Measurements from ENCODE around the gene AFP. TPM values are rescaled to one million over a fixed set of nuclear protein-coding genes. Genes with fewer than 3 reads are reported as not detected.

AFP gene
- total RNA-seq, 4 donors from 2014 or later = not detected

GRCh38 chr4:73470728-73471127 is 34.7 kb downstream of the AFP start:
- H3K4me1 ChIP-seq = no peaks in the 10 kb centered on the region
- TF ChIP-seq CTCF (IDR thresholded peaks at IDR 0.05) (no peak), POLR2A (IDR thresholded peaks at IDR 0.05) (no peak)
- no peak overlapping the region for H3K4me3 ChIP-seq

GRCh38 chr4:73477176-73477575 is 41.2 kb downstream of the AFP start:
- no peak for DNase-seq
- H3K4me3 ChIP-seq = no peak overlapping the region
- H3K27me3 ChIP-seq = no peaks in the 10 kb centered on the region
- no peak for TF ChIP-seq CTCF (IDR thresholded peaks at IDR 0.05)
- no peak for TF ChIP-seq POLR2A (IDR thresholded peaks at IDR 0.05)
- peaks cover 0 to 6% (median 0%) of the 10 kb centered on the region in 4 donors for H3K9me3 ChIP-seq
- no peak overlapping the region for H3K27ac ChIP-seq
- H3K36me3 ChIP-seq = no peaks in the 10 kb centered on the region
- H3K4me1 ChIP-seq = no peaks in the 10 kb centered on the region

More at GRCh38 chr4:73470728-73471127, 34.7 kb downstream of the AFP start:
- peaks cover 0 to 6% (median 0%) of the 10 kb centered on the region in 4 donors for H3K9me3 ChIP-seq
- no peaks in the 10 kb centered on the region for H3K36me3 ChIP-seq
- DNase-seq = no peak
- H3K27me3 ChIP-seq = no peaks in the 10 kb centered on the region
- H3K27ac ChIP-seq = no peak overlapping the region

- no peak for DNase-seq
- TF ChIP-seq CTCF (IDR thresholded peaks at IDR 0.05) (no peak), POLR2A (IDR thresholded peaks at IDR 0.05) (no peak)
- H3K9me3 ChIP-seq = peaks cover 0 to 6% (median 0%) of the 10 kb centered on the region in 4 donors
These were observed 43.3 kb downstream of the AFP start for GRCh38 chr4:73479323-73479722.

DNA sequence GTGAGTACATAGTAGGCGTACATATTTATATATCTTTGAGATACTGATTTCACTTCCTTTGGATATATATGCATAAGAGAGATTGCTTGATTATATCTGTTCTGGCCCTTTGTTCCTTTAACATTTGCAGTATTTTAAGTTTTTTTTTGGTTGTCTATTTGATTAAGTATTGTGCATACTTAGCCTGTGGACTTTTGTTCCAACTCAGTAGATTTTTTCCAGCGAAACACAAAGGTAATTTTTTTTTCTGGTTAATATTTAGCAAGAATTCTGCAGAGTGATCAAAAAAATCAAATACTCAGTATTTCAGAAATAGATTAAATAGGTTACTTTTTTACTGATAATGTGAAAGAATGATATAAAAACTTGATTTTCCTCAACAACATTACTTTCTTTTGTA is 45.3 kb downstream of the AFP start, which contains the start of gene AFM:
TSS of gene AFM (plus strand) at position 388 of the 400 bp plus-strand sequence. CDS start 31 bp downstream, outside the sequence.
- DNase-seq = no peak
- no peak within 1 kb of the TSS for H3K27ac ChIP-seq

More at GRCh38 chr4:73479323-73479722, 43.3 kb downstream of the AFP start:
- Histone ChIP-seq H3K27me3 (no peaks in the 10 kb centered on the region), H3K4me3 (no peak overlapping the region), H3K36me3 (no peaks in the 10 kb centered on the region), H3K4me1 (no peaks in the 10 kb centered on the region), H3K27ac (no peak overlapping the region)

DNA sequence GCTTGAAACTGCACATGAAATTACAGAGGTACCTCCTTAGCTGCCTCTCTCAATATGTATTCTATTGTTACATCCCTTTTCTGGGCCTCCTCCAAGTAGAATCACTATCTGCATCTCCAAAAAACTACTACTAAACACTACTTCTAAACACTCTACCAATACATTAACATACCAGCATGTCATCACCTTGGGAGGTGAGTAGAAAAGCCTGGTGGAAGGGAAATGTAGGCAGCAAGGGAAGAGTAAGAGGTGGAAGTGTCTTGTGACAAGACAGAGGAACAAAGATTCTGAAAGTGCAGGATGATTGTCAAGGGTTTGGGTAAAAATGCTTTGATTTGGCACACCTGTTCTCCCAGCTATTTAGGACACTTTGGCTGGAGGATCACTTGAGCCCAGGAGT is 49.1 kb downstream of the AFP start:
- H3K4me3 ChIP-seq = no peak overlapping the region
- H3K27me3 ChIP-seq = no peaks in the 10 kb centered on the region
- no peak for TF ChIP-seq CTCF (IDR thresholded peaks at IDR 0.05)
- TF ChIP-seq POLR2A (IDR thresholded peaks at IDR 0.05) = no peak
- no peaks in the 10 kb centered on the region for H3K9me3 ChIP-seq
- no peaks in the 10 kb centered on the region for H3K36me3 ChIP-seq
- DNase-seq = no peak
- no peaks in the 10 kb centered on the region for H3K4me1 ChIP-seq
- no peak overlapping the region for H3K27ac ChIP-seq

More for the DNA sequence above, 45.3 kb downstream of the AFP start, which contains the start of gene AFM:
- Histone ChIP-seq H3K36me3 (no peaks in the 10 kb centered on the region), H3K4me1 (no peaks in the 10 kb centered on the region), H3K9me3 (no peaks in the 10 kb centered on the region), H3K4me3 (no peak within 1 kb of the TSS), H3K27me3 (no peaks in the 10 kb centered on the region)
- TF ChIP-seq POLR2A (IDR thresholded peaks at IDR 0.05) (no peak), CTCF (IDR thresholded peaks at IDR 0.05) (no peak)

DNA sequence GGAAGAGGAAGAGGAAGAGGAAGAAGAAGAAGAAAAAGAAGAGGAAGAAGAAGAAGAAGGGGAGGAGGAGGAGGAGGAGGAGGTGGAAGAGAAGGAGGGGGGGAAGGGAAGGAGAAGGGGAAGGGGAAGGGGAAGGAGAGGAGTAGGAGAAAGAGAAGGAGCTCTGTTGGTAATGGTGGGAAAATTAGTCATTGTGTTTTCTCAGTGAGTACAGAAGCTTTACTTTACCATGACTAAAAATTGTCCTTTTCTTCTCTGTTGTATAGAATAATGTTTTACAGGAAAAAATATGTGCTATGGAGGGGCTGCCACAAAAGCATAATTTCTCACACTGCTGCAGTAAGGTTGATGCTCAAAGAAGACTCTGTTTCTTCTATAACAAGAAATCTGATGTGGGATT is 49.6 kb downstream of the AFP start:
- Histone ChIP-seq H3K27ac (no peak overlapping the region), H3K9me3 (no peaks in the 10 kb centered on the region), H3K27me3 (no peaks in the 10 kb centered on the region), H3K4me1 (no peaks in the 10 kb centered on the region), H3K4me3 (no peak overlapping the region), H3K36me3 (no peaks in the 10 kb centered on the region)
- DNase-seq = no peak
- no peak for TF ChIP-seq POLR2A (IDR thresholded peaks at IDR 0.05)
- TF ChIP-seq CTCF (IDR thresholded peaks at IDR 0.05) = no peak
